Measurements from ENCODE around the gene ZNF865.

GRCh38 chr19:55600662-55601028 lies 4.8 kb upstream of the ZNF865 start:
- TF ChIP-seq CTCF (IDR thresholded peaks at IDR 0.05) (no peak), POLR2A (IDR thresholded peaks at IDR 0.05; ENCODE audit: low read depth) (no peak), EP300 (IDR thresholded peaks at IDR 0.05) (no peak)
